KMS-11 (cell line): ENCODE data around the gene PARD3B.

Source experiments
- H2AFZ ChIP-seq: fragments of 200-600 bp; sonication (generic); 2 replicates; pipeline ENCODE4 v1.6.1; 2016; ENCODE audit warnings: antibody characterized with exemption, mixed run types, low read depth
- H3K27ac ChIP-seq: fragments of 200-600 bp; sonication (generic); 2 replicates; pipeline ENCODE4 v1.6.1; 2016; ENCODE audit warnings: mild to moderate bottlenecking, mixed run types
- H3K27me3 ChIP-seq: fragments of 200-600 bp; sonication (generic); 2 replicates; pipeline ENCODE4 v1.6.1; 2017; ENCODE audit warnings: mild to moderate bottlenecking, low read depth, mixed run types, moderate library complexity; ENCODE audit not compliant: insufficient read depth
- H3K36me3 ChIP-seq: fragments of 200-600 bp; sonication (generic); 2 replicates; pipeline ENCODE4 v1.6.1; 2017; ENCODE audit warnings: mild to moderate bottlenecking, mixed run types; ENCODE audit not compliant: insufficient read depth
- H3K4me1 ChIP-seq: fragments of 200-600 bp; sonication (generic); 2 replicates; pipeline ENCODE4 v1.6.1; 2016; ENCODE audit warnings: mild to moderate bottlenecking, low read depth, mixed run types; ENCODE audit not compliant: poor library complexity, severe bottlenecking
- H3K4me2 ChIP-seq: fragments of 200-600 bp; sonication (generic); 2 replicates; pipeline ENCODE4 v1.7.0; 2016; ENCODE audit warnings: mild to moderate bottlenecking, mixed run types
- H3K4me3 ChIP-seq: fragments of 200-600 bp; sonication (generic); IDR thresholded peaks from 2 replicates; pipeline ENCODE4 v1.6.1; 2017; ENCODE audit warnings: low read depth, low read length, mixed read lengths; ENCODE audit not compliant: insufficient read depth
- H3K79me2 ChIP-seq: fragments of 200-600 bp; sonication (generic); 2 replicates; pipeline ENCODE4 v1.6.1; 2016; ENCODE audit warnings: low read depth, mixed run types; ENCODE audit not compliant: insufficient read depth
- H3K9ac ChIP-seq: fragments of 200-600 bp; sonication (generic); 2 replicates; pipeline ENCODE4 v1.6.1; 2016; ENCODE audit warnings: mild to moderate bottlenecking, mixed run types
- H4K20me1 ChIP-seq: fragments of 200-600 bp; sonication (generic); 2 replicates; pipeline ENCODE4 v1.6.1; 2016; ENCODE audit warnings: mild to moderate bottlenecking, mixed run types; ENCODE audit not compliant: insufficient read depth
- TF ChIP-seq, protein P1 (sequence below): fragments of 200-600 bp; sonication (generic); conservative IDR thresholded peaks from 2 replicates; pipeline ENCODE4 v1.6.1; 2017; ENCODE audit warnings: low read depth, mild to moderate bottlenecking, antibody characterized with exemption, low read length, moderate library complexity, mixed read lengths

Gene PARD3B

DNA sequence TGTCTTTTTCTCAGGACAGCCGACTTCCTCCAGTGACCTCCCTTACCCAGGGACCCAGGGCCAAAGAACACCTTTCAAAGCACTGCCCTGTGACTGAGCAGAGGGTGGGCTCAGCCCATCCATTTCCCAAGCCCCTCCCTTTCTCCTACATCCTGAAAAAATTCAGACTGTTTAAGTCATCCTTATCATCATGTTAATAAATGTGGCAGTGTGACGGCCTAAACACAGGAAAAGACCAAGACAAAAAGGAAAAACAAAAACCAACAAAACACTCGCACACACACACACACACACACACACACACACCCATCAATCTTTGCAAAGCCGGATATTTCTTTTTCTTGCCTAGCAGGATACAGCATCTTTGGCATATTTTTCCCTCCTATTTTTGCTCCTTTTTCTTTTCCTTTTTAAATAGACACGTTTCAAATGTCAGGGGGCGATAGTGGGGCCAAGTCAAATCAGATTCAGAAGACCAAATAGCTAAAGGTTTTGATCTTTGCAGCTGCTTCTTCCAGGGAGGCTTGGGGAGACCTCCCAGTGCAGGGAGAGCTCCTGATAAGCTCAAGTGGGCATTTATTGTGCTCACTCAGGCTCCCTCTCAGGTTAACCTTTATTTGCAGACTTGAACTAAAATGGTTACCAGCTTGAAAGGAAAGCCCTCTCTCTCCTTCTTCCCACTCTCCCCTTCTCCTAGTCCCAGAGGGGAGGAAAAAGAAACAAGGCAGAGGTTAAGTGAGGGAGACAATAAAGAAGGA lies 1097.5 kb downstream of the PARD3B start:
- Histone ChIP-seq H3K9ac (no peak overlapping the region), H3K79me2 (no peaks in the 10 kb centered on the region), H3K27me3 (no peaks in the 10 kb centered on the region), H3K27ac (no peak overlapping the region), H4K20me1 (no peaks in the 10 kb centered on the region), H2AFZ (no peak overlapping the region), H3K36me3 (no peaks in the 10 kb centered on the region), H3K4me2 (no peak overlapping the region), H3K4me3 (no peak overlapping the region), H3K4me1 (no peaks in the 10 kb centered on the region)
- TF ChIP-seq, protein P1, sequence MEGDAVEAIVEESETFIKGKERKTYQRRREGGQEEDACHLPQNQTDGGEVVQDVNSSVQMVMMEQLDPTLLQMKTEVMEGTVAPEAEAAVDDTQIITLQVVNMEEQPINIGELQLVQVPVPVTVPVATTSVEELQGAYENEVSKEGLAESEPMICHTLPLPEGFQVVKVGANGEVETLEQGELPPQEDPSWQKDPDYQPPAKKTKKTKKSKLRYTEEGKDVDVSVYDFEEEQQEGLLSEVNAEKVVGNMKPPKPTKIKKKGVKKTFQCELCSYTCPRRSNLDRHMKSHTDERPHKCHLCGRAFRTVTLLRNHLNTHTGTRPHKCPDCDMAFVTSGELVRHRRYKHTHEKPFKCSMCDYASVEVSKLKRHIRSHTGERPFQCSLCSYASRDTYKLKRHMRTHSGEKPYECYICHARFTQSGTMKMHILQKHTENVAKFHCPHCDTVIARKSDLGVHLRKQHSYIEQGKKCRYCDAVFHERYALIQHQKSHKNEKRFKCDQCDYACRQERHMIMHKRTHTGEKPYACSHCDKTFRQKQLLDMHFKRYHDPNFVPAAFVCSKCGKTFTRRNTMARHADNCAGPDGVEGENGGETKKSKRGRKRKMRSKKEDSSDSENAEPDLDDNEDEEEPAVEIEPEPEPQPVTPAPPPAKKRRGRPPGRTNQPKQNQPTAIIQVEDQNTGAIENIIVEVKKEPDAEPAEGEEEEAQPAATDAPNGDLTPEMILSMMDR, result no peak

- no peaks in the 10 kb centered on the region for H3K79me2 ChIP-seq
- no peak overlapping the region for H2AFZ ChIP-seq
- H4K20me1 ChIP-seq, result no peaks in the 10 kb centered on the region
- H3K4me2 ChIP-seq, result no peak overlapping the region
- no peak overlapping the region for H3K9ac ChIP-seq
- TF ChIP-seq, protein P1, result no peak
- H3K4me1 ChIP-seq, result no peaks in the 10 kb centered on the region
- H3K27ac ChIP-seq, result no peak overlapping the region
- no peak overlapping the region for H3K4me3 ChIP-seq
- no peaks in the 10 kb centered on the region for H3K27me3 ChIP-seq
- H3K36me3 ChIP-seq, result no peaks in the 10 kb centered on the region
Measured at GRCh38 chr2:205643391-205643885, 1098.2 kb downstream of the PARD3B start.

DNA sequence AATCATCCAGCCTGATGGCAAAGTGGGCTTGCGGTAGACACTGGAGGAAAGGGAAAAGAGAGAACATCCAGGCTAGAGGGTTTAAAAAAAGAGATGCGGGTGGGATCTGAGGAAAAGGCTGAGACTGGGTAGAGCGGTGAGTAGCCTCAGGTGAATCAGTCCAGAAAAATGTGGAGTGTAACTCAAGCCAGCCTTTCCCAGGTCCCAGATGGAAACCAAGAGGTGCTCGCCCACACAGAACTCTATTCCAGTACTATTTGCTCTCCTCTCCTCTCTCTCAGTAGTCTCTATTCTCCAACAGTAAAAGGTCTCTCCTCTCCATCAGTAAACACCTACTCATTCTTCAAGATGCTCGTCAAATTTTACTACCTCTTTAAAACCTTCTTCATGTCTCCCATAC lies 1098.7 kb downstream of the PARD3B start:
- Histone ChIP-seq H3K9ac (no peak overlapping the region), H3K27me3 (no peaks in the 10 kb centered on the region), H4K20me1 (no peaks in the 10 kb centered on the region), H3K4me2 (no peak overlapping the region), H3K27ac (no peak overlapping the region), H3K36me3 (no peaks in the 10 kb centered on the region), H3K4me1 (no peaks in the 10 kb centered on the region), H3K79me2 (no peaks in the 10 kb centered on the region), H3K4me3 (no peak overlapping the region), H2AFZ (no peak overlapping the region)
- TF ChIP-seq, protein P1, result no peak

GRCh38 chr2:205646680-205647079 lies 1101.4 kb downstream of the PARD3B start:
- TF ChIP-seq, protein P1, result no peak
- Histone ChIP-seq H3K4me3 (no peak overlapping the region), H4K20me1 (no peaks in the 10 kb centered on the region), H2AFZ (no peak overlapping the region), H3K79me2 (no peaks in the 10 kb centered on the region), H3K4me2 (no peak overlapping the region), H3K27ac (no peak overlapping the region), H3K27me3 (no peaks in the 10 kb centered on the region), H3K9ac (no peak overlapping the region), H3K36me3 (no peaks in the 10 kb centered on the region), H3K4me1 (no peaks in the 10 kb centered on the region)
